Upper lobe of right lung (tissue), 1 donor: Measurements from ENCODE around the gene PTPRK. TPM values are rescaled to one million over a fixed set of nuclear protein-coding genes. Genes with fewer than 3 reads are reported as not detected.

ENCODE experiments used
- ATAC-seq: fragments of 200-7000 bp; cut with Tn5 transposase; one replicate; pipeline ENCODE4 v1.9.1; 2020; ENCODE audit warnings: mild to moderate bottlenecking, moderate library complexity
- DNase-seq: peaks from one replicate; pipeline ENCODE4 v3.0.0-alpha.2; 2020
- H3K27ac ChIP-seq: fragments of 200-600 bp; one replicate; pipeline ENCODE4 v1.8.0; 2022
- H3K27me3 ChIP-seq: fragments of 200-600 bp; one replicate; pipeline ENCODE4 v1.8.0; 2022; ENCODE audit warnings: mild to moderate bottlenecking
- H3K36me3 ChIP-seq: fragments of 200-600 bp; one replicate; pipeline ENCODE4 v1.8.0; 2022
- H3K4me1 ChIP-seq: fragments of 200-600 bp; one replicate; pipeline ENCODE4 v1.8.0; 2022
- H3K4me3 ChIP-seq: fragments of 200-600 bp; one replicate; pipeline ENCODE4 v1.8.0; 2022; ENCODE audit warnings: mild to moderate bottlenecking
- H3K9me3 ChIP-seq: fragments of 200-600 bp; one replicate; pipeline ENCODE4 v1.8.0; 2022
- intact Hi-C: fragments of 100-400 bp; cut with DNase I; formaldehyde crosslinking; loops from one replicate; pipeline ENCODE4 v1.11.0; 2022
- total RNA-seq: library from RNA; stranded (reverse); fragmentation: NEBNext Ultra II Directional; extraction: Animal tissue kit (Norgen Biotek cat#: 25700); gene quantifications from one replicate; pipeline ENCODE4 v1.2.1, GENCODE V29; 2021
- TF ChIP-seq, protein P1 (sequence below): fragments of 200-600 bp; IDR thresholded peaks from one replicate; pipeline ENCODE4 v1.8.0; 2022; ENCODE audit warnings: antibody characterized with exemption
- donor health status: DM: no; HTN: yes; CAD: no; lungs with severe emphysema.

PTPRK gene
- total RNA-seq, 1 donor from 2014 or later, result 64.6 TPM

DNA sequence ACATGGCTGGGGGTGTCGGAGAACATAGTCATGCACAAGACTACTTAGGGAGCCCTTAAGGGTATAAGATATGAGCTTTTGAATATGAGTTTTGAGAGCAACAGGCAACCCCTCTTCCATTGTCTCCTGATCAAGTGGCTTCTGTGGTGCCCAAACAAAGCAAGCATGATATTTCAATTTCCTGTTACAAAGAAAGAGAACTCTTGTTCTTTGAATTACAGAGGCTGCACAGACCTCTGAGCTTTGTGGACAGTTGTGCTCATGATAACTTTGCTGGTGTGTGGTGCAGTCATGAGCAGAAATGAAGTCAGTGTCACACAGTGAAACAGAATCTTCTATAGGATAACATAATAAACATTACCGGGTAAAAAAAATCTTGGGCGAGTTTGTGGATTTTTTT, 552.7 kb downstream of the PTPRK start:
- H3K27ac ChIP-seq, result no peak overlapping the region
- H3K36me3 ChIP-seq, result peaks cover 7% of the 10 kb centered on the region
- H3K4me3 ChIP-seq, result no peak overlapping the region
- TF ChIP-seq, protein P1, sequence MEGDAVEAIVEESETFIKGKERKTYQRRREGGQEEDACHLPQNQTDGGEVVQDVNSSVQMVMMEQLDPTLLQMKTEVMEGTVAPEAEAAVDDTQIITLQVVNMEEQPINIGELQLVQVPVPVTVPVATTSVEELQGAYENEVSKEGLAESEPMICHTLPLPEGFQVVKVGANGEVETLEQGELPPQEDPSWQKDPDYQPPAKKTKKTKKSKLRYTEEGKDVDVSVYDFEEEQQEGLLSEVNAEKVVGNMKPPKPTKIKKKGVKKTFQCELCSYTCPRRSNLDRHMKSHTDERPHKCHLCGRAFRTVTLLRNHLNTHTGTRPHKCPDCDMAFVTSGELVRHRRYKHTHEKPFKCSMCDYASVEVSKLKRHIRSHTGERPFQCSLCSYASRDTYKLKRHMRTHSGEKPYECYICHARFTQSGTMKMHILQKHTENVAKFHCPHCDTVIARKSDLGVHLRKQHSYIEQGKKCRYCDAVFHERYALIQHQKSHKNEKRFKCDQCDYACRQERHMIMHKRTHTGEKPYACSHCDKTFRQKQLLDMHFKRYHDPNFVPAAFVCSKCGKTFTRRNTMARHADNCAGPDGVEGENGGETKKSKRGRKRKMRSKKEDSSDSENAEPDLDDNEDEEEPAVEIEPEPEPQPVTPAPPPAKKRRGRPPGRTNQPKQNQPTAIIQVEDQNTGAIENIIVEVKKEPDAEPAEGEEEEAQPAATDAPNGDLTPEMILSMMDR, result no peak
- ATAC-seq (no peak), DNase-seq (no peak)
- no peaks in the 10 kb centered on the region for H3K9me3 ChIP-seq
- no peaks in the 10 kb centered on the region for H3K27me3 ChIP-seq
- intact Hi-C loops, result no loop called here
- no peaks in the 10 kb centered on the region for H3K4me1 ChIP-seq

DNA sequence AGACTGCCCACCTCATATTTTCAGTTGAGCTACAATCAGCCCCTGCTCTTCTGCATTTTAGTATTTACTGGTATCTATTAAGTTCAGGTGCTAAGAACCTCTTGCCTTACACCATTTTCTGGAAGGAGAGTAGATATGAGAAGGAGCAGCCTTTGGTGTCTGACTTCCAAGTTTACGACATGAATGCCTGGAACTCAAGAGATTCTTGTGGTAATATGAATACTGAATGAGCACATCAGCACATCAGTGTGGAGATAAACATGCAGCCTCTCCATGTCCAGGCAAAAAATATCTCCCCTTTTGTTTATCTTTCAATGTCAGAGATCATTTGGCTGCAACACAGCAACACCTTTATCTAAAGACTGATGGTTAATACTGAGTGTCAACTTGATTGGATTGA, 553.8 kb downstream of the PTPRK start:
- H3K9me3 ChIP-seq, result no peaks in the 10 kb centered on the region
- no peaks in the 10 kb centered on the region for H3K36me3 ChIP-seq
- intact Hi-C loops, result no loop called here
- H3K4me1 ChIP-seq, result no peaks in the 10 kb centered on the region
- TF ChIP-seq, protein P1, result no peak
- DNase-seq, result no peak
- ATAC-seq, result no peak
- no peak overlapping the region for H3K4me3 ChIP-seq
- H3K27ac ChIP-seq, result no peak overlapping the region
- no peaks in the 10 kb centered on the region for H3K27me3 ChIP-seq

GRCh38 chr6:127963495-127963894, 556.9 kb downstream of the PTPRK start:
- Histone ChIP-seq H3K27ac (no peak overlapping the region), H3K36me3 (no peaks in the 10 kb centered on the region), H3K4me1 (no peaks in the 10 kb centered on the region), H3K27me3 (no peaks in the 10 kb centered on the region), H3K9me3 (no peaks in the 10 kb centered on the region), H3K4me3 (no peak overlapping the region)
- ATAC-seq, result no peak
- TF ChIP-seq, protein P1, result no peak
- no peak for DNase-seq
- intact Hi-C loops, result no loop called here

DNA sequence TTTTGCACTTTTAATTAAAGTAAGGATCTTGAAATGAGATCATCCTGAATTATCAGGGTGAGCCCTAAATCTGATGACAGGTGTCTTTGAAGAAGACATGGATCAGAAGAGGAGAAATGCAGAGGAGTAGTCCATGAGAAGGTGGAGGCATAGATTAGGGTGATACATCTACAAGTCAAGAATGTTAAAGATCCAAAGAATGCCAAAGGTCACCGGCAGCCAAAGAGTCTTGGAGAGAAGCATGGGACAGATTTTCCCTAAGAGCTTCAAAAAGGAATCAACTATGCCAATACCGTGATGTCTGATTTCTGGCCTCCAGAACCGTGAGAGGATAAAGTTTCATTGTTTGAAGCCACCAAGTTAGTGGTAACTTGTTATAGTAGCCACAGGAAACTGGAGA, 560.5 kb downstream of the PTPRK start:
- ATAC-seq, result no peak
- intact Hi-C loops, result no loop called here
- Histone ChIP-seq H3K36me3 (no peaks in the 10 kb centered on the region), H3K27ac (no peak overlapping the region), H3K9me3 (no peaks in the 10 kb centered on the region), H3K4me1 (no peaks in the 10 kb centered on the region), H3K4me3 (no peak overlapping the region), H3K27me3 (no peaks in the 10 kb centered on the region)
- TF ChIP-seq, protein P1, result no peak
- no peak for DNase-seq

- H3K27me3 ChIP-seq, result no peaks in the 10 kb centered on the region
- H3K4me3 ChIP-seq, result no peak overlapping the region
- no peak for DNase-seq
- no peaks in the 10 kb centered on the region for H3K36me3 ChIP-seq
- ATAC-seq, result no peak
- TF ChIP-seq, protein P1, result no peak
- intact Hi-C loops, result no loop called here
- no peak overlapping the region for H3K27ac ChIP-seq
- no peaks in the 10 kb centered on the region for H3K4me1 ChIP-seq
- no peaks in the 10 kb centered on the region for H3K9me3 ChIP-seq
Measured at GRCh38 chr6:127956956-127957355, 563.4 kb downstream of the PTPRK start.

- Histone ChIP-seq H3K4me3 (no peak overlapping the region), H3K9me3 (no peaks in the 10 kb centered on the region), H3K36me3 (no peaks in the 10 kb centered on the region), H3K27me3 (no peaks in the 10 kb centered on the region), H3K27ac (no peak overlapping the region), H3K4me1 (no peaks in the 10 kb centered on the region)
- intact Hi-C loops, result no loop called here
- TF ChIP-seq, protein P1, result no peak
- ATAC-seq, result no peak
- no peak for DNase-seq
Measured at GRCh38 chr6:127956260-127956888, 564.0 kb downstream of the PTPRK start.
